Astrocyte of the spinal cord (primary cell): Measurements from ENCODE around the gene PNPLA7.

ENCODE experiments used
- DNase-seq: peaks from one replicate; pipeline ENCODE4 v3.0.0; 2011; ENCODE audit warnings: low read depth, low spot score
- H3K4me3 ChIP-seq: 2 replicates; pipeline ENCODE4 v1.5.1; 2011; ENCODE audit warnings: low read depth, mild to moderate bottlenecking, low read length, moderate library complexity
- CTCF ChIP-seq: IDR thresholded peaks from 2 replicates; pipeline ENCODE4 v1.5.1; 2012; ENCODE audit warnings: low read depth, mild to moderate bottlenecking, low read length, inconsistent platforms
- in situ Hi-C: cut with HindIII; loops from 2 replicates; pipeline ENCODE4 v1.10.0; 2017; ENCODE audit warnings: low sequenced_read_pairs

PNPLA7 gene

DNA sequence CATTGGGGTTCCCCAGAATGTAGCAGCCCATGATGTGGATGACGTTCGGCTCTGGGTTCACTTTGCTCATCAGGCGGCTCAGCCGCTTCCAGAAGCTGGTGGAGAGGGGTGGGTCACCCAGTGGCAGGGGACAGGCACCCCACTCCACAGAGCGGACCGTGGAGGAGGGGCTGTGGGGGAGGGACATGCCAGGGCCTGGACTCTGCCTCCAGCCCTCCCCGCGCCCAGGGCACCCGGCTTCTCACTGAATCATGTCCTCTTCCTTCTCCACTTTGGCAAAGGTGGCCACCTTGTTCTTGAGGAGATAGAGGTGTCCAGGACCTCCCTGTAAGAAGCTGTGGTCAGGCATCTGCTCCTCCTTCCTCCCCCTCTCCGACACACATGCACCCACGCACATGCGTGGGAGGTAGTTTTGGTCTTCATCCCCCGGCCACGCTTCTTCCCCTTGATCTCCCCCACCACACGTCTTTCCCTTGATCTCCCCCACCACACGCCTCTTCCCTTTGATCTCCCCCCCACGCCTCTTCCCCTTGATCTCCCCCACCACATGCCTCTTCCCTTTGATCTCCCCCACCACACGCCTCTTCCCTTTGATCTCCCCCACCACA is 100.2 kb downstream of the PNPLA7 start:
- H3K4me3 ChIP-seq: no peak overlapping the region
- DNase-seq: no peak
- TF ChIP-seq CTCF: no peak
- in situ Hi-C loops: no loop called here

DNA sequence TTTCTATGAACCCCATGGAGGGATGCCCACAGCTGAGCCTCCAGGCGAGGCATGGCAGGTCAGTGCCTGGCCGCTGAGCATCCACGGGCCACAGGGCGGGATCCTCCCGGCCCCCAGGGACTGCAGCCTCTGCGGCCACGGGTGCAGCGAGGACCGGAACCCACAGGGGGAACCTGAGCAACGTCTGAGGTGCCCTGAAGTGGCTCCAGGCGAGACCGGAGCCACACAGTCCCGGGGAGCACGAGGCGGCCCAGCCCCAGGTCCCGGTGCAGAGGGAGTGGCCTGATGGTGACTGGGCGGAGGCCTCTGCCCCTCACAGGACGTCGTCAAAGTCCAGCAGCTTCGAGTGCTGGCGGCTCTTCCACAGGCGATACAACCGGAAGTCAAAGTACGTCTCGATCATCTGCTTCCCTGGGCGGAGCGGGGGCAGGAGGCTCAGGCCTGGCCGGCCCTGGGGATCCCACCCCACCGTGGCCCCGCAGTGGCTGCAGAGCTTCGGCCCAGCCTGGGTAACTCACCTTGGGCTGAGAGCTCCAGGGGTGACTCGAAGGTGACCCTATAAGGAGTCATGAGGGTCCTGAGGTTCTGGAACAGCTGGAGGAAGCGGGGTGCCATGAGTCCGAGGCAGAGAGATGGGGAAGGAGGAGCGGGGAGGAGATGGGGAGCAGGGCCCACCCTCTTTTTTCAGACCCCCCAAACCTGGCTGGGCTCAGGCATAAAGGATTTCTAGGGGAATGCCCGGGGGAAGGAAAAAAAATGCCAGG is 100.9 kb downstream of the PNPLA7 start:
- no peak for TF ChIP-seq CTCF
- no peak for DNase-seq
- in situ Hi-C loops: no loop called here
- no peak overlapping the region for H3K4me3 ChIP-seq

DNA sequence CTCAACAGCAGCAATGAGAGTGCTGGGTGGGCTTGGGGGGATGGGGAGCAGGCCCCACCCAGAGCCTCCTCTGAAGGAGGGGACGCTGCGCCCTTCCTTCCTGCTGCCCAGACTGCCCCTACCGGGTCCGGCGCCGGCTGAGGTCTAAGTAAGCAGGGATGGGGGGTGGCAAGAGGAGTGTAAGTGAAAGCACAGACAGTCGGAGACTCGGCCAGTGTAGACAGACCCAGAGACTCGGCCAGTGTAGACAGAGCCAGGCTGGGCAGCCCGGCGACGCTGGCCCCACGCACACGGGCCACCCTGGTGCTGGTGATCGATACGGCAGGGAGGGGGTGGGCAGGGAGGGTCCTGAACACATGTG is 101.6 kb downstream of the PNPLA7 start:
- DNase-seq: no peak
- no peak overlapping the region for H3K4me3 ChIP-seq
- no peak for TF ChIP-seq CTCF
- in situ Hi-C loops: no loop called here

DNA sequence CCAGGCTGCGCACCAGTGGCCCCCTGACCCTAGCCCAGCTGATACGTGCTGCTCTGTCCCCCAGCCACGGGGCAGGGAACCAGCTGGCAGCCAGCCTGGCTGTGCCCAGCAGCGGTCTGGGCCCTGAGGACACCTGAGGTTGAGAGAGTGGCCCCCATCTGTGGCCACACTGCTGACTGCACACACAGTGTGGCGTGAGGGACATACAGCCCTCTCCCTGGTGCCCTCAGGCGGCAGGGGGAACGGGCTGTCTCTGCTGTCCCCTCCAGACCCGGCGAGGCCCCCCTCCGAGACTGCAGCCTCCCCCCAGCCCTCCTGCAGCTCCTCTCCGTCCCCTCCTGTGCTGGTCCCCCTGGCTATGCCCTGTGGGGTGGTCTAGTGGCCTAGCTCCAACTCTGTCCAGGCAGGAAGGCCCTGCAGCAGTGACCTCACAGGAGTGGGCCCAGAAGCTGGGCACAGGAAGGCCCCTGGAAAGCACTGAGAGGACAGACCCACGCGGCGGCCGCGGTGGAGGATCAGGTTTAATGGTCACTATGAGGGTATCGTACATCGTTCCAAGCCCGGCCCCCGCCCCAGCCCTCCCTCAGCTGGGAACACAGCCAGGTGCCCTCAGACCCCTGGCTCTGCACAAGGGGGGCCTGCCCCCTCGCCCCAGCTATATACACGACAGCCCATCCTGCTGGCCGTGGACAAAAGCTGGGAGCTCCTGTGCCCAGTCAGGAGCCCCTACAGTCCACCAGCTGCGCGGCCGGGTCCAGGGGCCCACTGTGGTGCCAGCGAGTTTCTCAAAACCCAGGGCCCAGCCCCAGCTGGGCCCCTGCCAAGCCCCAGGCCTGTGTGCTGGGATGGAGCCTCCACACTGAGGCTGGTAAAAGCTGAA is 102.2 kb downstream of the PNPLA7 start:
- no peak overlapping the region for H3K4me3 ChIP-seq
- no peak for TF ChIP-seq CTCF
- in situ Hi-C loops: no loop called here
- DNase-seq: no peak

DNA sequence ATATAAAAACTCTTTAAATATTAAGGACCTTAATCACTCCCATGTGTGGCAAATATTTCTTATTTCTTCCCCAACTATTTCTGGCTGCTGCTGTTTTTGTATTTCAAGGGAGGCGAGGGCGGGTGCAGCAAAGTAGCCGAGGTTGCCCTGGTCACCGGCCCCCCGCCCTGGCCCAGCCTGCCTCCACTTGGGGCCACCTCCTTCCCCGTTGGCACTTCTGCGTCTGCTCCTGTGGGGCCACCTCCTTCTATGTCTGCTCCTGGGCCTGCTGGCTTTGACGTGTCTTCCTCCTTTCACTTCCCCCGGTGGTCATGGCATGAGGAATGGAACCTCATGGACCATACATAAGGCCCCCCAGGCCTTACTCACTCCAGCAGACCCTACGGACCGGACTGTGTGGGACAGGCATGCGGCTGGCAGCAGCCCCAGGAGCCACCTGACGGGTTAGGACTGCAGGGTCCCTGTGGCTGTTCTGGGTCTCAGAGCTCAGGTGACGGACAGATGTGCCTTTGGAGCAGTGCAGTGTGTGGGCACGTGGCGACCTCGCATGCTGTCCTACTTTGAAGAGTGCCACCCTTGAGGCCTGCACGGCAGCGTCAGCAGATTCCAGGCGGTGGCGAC is 103.2 kb downstream of the PNPLA7 start:
- in situ Hi-C loops: no loop called here
- DNase-seq: no peak
- no peak overlapping the region for H3K4me3 ChIP-seq
- TF ChIP-seq CTCF: no peak

DNA sequence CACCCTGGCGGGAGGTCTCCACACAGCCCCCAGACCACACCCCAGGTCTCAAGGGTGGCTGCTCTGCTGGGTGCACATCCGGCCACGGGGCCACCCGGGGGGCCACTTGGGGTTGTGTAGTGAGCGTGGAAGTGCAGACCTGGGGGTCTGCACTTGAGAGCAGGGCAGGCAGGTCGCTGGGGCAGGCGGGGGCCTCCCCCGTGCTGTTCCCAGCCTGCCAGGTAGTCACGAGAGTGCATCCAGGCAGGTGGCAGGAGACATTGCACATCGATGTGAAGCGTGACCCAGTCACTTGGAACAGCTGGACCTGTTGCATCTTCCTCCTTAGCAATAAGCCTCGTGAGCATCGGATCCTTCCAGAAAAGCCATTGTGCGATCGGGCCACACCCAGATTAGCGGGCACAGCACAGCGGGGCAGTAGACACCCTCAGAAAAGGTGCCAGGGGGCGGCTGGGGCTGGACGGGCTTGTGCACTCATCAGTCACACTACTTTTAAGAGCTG is 104.2 kb downstream of the PNPLA7 start:
- in situ Hi-C loops: no loop called here
- no peak for TF ChIP-seq CTCF
- no peak for DNase-seq
- H3K4me3 ChIP-seq: no peak overlapping the region
